ENCODE data around the gene INSL3. TPM values are rescaled to one million over a fixed set of nuclear protein-coding genes. Genes with fewer than 3 reads are reported as not detected.

The INSL3 gene
- polyA plus RNA-seq, 1 of the 3 experiments (the other 2 are of a cell fraction): 0.21 TPM

DNA sequence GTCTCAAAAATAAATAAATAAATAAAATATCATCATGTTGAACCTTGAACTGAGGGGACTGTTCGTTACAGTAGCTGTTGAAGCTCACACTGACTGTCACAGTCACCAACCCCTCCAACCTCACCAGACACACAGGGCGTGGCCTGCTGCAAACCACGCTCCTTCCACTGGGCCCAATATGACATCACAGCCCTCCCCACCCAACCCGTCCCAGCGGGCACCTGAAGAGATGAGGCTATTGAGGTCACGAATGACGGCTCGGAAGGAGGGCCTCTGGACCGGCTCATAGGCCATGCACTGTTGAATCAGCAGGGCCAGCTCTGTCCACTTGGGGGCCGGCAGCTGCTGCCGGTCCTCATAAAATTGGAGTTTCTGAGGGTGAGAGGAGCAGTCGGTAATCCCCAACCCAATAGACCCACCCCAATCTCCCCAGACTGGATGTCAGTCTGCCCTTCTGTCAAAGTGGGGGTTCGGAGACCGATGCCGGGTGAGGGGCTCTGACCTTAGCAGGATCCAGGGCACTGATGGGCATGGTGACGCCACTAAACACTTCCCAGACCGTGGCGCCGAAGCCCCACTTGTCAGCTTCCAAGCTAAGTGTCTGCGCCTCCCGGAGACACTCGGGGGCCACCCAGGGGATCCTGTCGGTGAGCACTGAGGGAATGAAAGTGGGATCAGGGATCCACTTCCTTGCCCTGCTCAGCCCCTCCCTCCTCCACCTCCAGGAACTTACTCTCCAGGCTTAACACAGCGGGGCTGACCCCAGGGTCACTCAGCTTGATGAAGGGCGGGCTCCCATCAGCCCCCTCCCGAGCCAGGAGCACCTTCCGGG is 13.2 kb upstream of the INSL3 start:
- no peak for DNase-seq
- no peak overlapping the region for H3K9ac ChIP-seq
- TF ChIP-seq RAD21 (IDR thresholded peaks at IDR 0.05; ENCODE audit: low read length): no peak
- peaks cover 0 to 8% of the 10 kb centered on the region in 2 experiments; a peak in 1 of 4 replicates for H3K4me1 ChIP-seq (ENCODE audit: control insufficient read depth in 1 of 2, insufficient read depth in 2 of 2, low read depth in 1 of 2, low read length in 1 of 2)
- H4K20me1 ChIP-seq (ENCODE audit: insufficient read depth): no peaks in the 10 kb centered on the region
- no peak overlapping the region for H2AFZ ChIP-seq (ENCODE audit: low read depth)
- H3K79me2 ChIP-seq (ENCODE audit: insufficient read depth): no peaks in the 10 kb centered on the region
- 75% methylated on average over 19 of the region's 27 CpGs for WGBS (ENCODE audit: low lambda C conversion rate)
- no peaks in the 10 kb centered on the region for H3K36me3 ChIP-seq (replicated peaks in 1 of 2; ENCODE audit: control insufficient read depth in 1 of 2, insufficient read depth in 2 of 2, low read length in 1 of 2)
- no peak overlapping the region for H3K4me2 ChIP-seq
- ChIA-PET CTCF (interaction anchor here (0.9 to 2.5 kb wide), 3 partner anchors 21 to 31 kb away, joined by 3 to 9 read pairs (median 3); no protein-coding TSS in a partner anchor), POLR2A (interaction anchor here (1.2 kb wide), 1 partner anchor 25 kb away, joined by 5 read pairs; the partner anchor contains the start of gene RPL18A)
- no peaks in the 10 kb centered on the region for H3K9me2 ChIP-seq
- no peak overlapping the region for H3K4me3 ChIP-seq (ENCODE audit: low read depth in 2 of 2, low read length in 1 of 2)
- H3F3A ChIP-seq (replicated peaks; ENCODE audit: insufficient read depth): no peaks in the 10 kb centered on the region
- H3K27me3 ChIP-seq (ENCODE audit: insufficient read depth): no peaks in the 10 kb centered on the region
- no peaks in the 10 kb centered on the region for H3K9me3 ChIP-seq
- no peak overlapping the region for H3K27ac ChIP-seq (ENCODE audit: low read depth in 2 of 2, low read length in 1 of 2)

DNA sequence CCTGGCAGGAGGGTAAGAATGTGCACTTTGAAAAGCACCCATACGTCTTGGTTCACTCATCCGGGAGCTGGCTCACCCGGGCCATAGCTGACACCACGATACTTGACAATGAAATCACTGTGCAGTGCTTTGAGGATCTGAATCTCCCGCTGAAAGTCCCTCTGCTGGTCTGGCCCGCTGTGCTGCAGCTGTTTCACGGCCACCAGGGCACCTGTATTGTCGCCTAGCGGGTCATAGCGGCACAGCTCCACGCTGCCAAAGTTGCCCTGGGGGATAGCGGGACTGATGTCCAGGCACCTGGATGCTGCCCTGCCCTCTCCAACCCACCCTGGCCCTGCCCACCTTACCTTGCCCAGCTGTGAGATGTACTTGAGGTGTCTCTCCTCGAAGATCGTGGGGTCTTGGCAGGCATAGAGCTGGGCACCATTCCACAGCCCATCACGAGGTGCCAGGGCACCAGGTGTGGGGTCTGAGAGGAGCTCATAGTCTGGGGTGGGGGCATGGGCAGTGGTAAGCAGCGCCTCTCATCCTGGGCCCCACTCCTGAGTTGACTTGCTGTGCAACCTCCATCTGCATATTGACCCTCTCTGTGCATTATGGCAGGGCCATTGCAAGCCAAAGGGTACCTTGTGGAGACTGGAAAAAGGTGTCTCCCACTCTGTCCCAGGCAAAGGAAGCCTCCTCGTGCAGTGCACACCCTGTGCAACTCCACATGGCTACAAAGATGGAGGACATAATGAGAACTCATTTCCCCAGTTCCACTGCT is 11.3 kb upstream of the INSL3 start:
- no peaks in the 10 kb centered on the region for H3K9me3 ChIP-seq
- no peaks in the 10 kb centered on the region for H4K20me1 ChIP-seq (ENCODE audit: insufficient read depth)
- no peaks in the 10 kb centered on the region for H3K36me3 ChIP-seq (replicated peaks in 1 of 2; ENCODE audit: control insufficient read depth in 1 of 2, insufficient read depth in 2 of 2, low read length in 1 of 2)
- no peak for DNase-seq
- H3K27me3 ChIP-seq (ENCODE audit: insufficient read depth): no peaks in the 10 kb centered on the region
- H3K9me2 ChIP-seq: no peaks in the 10 kb centered on the region
- no peak overlapping the region for H3K4me3 ChIP-seq (ENCODE audit: low read depth in 2 of 2, low read length in 1 of 2)
- no peaks in the 10 kb centered on the region for H3K79me2 ChIP-seq (ENCODE audit: insufficient read depth)
- TF ChIP-seq CHD2 (IDR thresholded peaks at IDR 0.05; ENCODE audit: low read length, partially characterized antibody) (no peak), FOXJ3 (CRISPR knock-in tag; IDR thresholded peaks at IDR 0.05) (no peak), RFX5 (IDR thresholded peaks at IDR 0.05; ENCODE audit: low read length) (no peak), RAD21 (IDR thresholded peaks at IDR 0.05; ENCODE audit: low read length) (no peak), EZH2phosphoT487 (IDR thresholded peaks at IDR 0.05; ENCODE audit: borderline replicate concordance, low read depth) (no peak)
- TF ChIP-seq, protein P1, sequence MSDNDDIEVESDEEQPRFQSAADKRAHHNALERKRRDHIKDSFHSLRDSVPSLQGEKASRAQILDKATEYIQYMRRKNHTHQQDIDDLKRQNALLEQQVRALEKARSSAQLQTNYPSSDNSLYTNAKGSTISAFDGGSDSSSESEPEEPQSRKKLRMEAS (IDR thresholded peaks at IDR 0.05; ENCODE audit: low read depth): no peak
- TF ChIP-seq, protein P2, sequence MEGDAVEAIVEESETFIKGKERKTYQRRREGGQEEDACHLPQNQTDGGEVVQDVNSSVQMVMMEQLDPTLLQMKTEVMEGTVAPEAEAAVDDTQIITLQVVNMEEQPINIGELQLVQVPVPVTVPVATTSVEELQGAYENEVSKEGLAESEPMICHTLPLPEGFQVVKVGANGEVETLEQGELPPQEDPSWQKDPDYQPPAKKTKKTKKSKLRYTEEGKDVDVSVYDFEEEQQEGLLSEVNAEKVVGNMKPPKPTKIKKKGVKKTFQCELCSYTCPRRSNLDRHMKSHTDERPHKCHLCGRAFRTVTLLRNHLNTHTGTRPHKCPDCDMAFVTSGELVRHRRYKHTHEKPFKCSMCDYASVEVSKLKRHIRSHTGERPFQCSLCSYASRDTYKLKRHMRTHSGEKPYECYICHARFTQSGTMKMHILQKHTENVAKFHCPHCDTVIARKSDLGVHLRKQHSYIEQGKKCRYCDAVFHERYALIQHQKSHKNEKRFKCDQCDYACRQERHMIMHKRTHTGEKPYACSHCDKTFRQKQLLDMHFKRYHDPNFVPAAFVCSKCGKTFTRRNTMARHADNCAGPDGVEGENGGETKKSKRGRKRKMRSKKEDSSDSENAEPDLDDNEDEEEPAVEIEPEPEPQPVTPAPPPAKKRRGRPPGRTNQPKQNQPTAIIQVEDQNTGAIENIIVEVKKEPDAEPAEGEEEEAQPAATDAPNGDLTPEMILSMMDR (IDR thresholded peaks at IDR 0.05): no peak
- TF ChIP-seq, protein P3, sequence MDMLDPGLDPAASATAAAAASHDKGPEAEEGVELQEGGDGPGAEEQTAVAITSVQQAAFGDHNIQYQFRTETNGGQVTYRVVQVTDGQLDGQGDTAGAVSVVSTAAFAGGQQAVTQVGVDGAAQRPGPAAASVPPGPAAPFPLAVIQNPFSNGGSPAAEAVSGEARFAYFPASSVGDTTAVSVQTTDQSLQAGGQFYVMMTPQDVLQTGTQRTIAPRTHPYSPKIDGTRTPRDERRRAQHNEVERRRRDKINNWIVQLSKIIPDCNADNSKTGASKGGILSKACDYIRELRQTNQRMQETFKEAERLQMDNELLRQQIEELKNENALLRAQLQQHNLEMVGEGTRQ (IDR thresholded peaks at IDR 0.05; ENCODE audit: borderline replicate concordance, low read depth, low read length): no peak
- H3K4me2 ChIP-seq: no peak overlapping the region
- WGBS (ENCODE audit: low lambda C conversion rate): 85% methylated on average over 5 of the region's 17 CpGs
- no peak overlapping the region for H3K27ac ChIP-seq (ENCODE audit: low read depth in 2 of 2, low read length in 1 of 2)
- peaks cover 0 to 8% of the 10 kb centered on the region in 2 experiments; a peak in 1 of 4 replicates for H3K4me1 ChIP-seq (ENCODE audit: control insufficient read depth in 1 of 2, insufficient read depth in 2 of 2, low read depth in 1 of 2, low read length in 1 of 2)
- H3K9ac ChIP-seq: no peak overlapping the region
- H3F3A ChIP-seq (replicated peaks; ENCODE audit: insufficient read depth): peaks cover 3% of the 10 kb centered on the region
- no peak overlapping the region for H2AFZ ChIP-seq (ENCODE audit: low read depth)
- POLR2A ChIA-PET: no interaction called here
- CTCF ChIA-PET: interaction anchor here (0.7 to 1.1 kb wide), 3 partner anchors 19 to 253 kb away, joined by 3 read pairs; no protein-coding TSS in a partner anchor

Measured in SK-N-SH (cell line).